Measurements from ENCODE around the gene GLOD5. TPM values are rescaled to one million over a fixed set of nuclear protein-coding genes. Genes with fewer than 3 reads are reported as not detected.

GLOD5 gene
- polyA plus RNA-seq, 4 donors = 4.4 to 56.1 (median 22.1) TPM

- 74 to 93% (median 85%) methylated on average over 6 of the region's 6 CpGs for WGBS, 3 donors
Measured at GRCh38 chrX:48770296-48770695, 8.7 kb downstream of the GLOD5 start.

GRCh38 chrX:48772602-48773001 is 11.1 kb downstream of the GLOD5 start:
- Histone ChIP-seq H3K4me1 (ENCODE audit: control insufficient read depth in 3 of 3, insufficient read depth in 2 of 3, low read depth in 1 of 3, low read length in 2 of 3) (no peaks in the 10 kb centered on the region), H3K27me3 (ENCODE audit: control insufficient read depth in 3 of 3, insufficient read depth in 3 of 3, low read length in 3 of 3) (no peaks in the 10 kb centered on the region), H3K36me3 (ENCODE audit: control insufficient read depth in 3 of 3, insufficient read depth in 2 of 3, low read depth in 1 of 3, low read length in 3 of 3) (no peaks in the 10 kb centered on the region), H3K27ac (ENCODE audit: low read depth in 1 of 3, low read length in 2 of 3) (no peak overlapping the region), H3K4me3 (ENCODE audit: low read depth in 1 of 3, low read length in 3 of 3) (no peak overlapping the region), H3K9me3 (ENCODE audit: control insufficient read depth in 2 of 2, insufficient read depth in 1 of 2, low read depth in 1 of 2, low read length in 1 of 2) (no peaks in the 10 kb centered on the region)
- no peak for DNase-seq
- WGBS, 3 donors = 79 to 87% (median 84%) methylated on average over 6 of the region's 6 CpGs
- no peak for FAIRE-seq

More at GRCh38 chrX:48770296-48770695, 8.7 kb downstream of the GLOD5 start:
- Histone ChIP-seq H3K36me3 (ENCODE audit: control insufficient read depth in 3 of 3, insufficient read depth in 2 of 3, low read depth in 1 of 3, low read length in 3 of 3) (no peaks in the 10 kb centered on the region), H3K9me3 (ENCODE audit: control insufficient read depth in 2 of 2, insufficient read depth in 1 of 2, low read depth in 1 of 2, low read length in 1 of 2) (no peaks in the 10 kb centered on the region), H3K27ac (ENCODE audit: low read depth in 1 of 3, low read length in 2 of 3) (no peak overlapping the region), H3K4me3 (ENCODE audit: low read depth in 1 of 3, low read length in 3 of 3) (no peak overlapping the region), H3K27me3 (ENCODE audit: control insufficient read depth in 3 of 3, insufficient read depth in 3 of 3, low read length in 3 of 3) (no peaks in the 10 kb centered on the region), H3K4me1 (ENCODE audit: control insufficient read depth in 3 of 3, insufficient read depth in 2 of 3, low read depth in 1 of 3, low read length in 2 of 3) (no peaks in the 10 kb centered on the region)
- FAIRE-seq (no peak), DNase-seq (no peak)

GRCh38 chrX:48776818-48777439 is 15.4 kb downstream of the GLOD5 start:
- 77 to 91% (median 84%) methylated on average over 13 of the region's 13 CpGs for WGBS, 3 donors
- Histone ChIP-seq H3K36me3 (ENCODE audit: control insufficient read depth in 3 of 3, insufficient read depth in 2 of 3, low read depth in 1 of 3, low read length in 3 of 3) (no peaks in the 10 kb centered on the region), H3K27me3 (ENCODE audit: control insufficient read depth in 3 of 3, insufficient read depth in 3 of 3, low read length in 3 of 3) (no peaks in the 10 kb centered on the region), H3K27ac (ENCODE audit: low read depth in 1 of 3, low read length in 2 of 3) (no peak overlapping the region), H3K4me1 (ENCODE audit: control insufficient read depth in 3 of 3, insufficient read depth in 2 of 3, low read depth in 1 of 3, low read length in 2 of 3) (no peaks in the 10 kb centered on the region), H3K9me3 (ENCODE audit: control insufficient read depth in 2 of 2, insufficient read depth in 1 of 2, low read depth in 1 of 2, low read length in 1 of 2) (no peaks in the 10 kb centered on the region), H3K4me3 (ENCODE audit: low read depth in 1 of 3, low read length in 3 of 3) (no peak overlapping the region)
- FAIRE-seq (no peak), DNase-seq (no peak)

- H3K36me3 ChIP-seq (ENCODE audit: control insufficient read depth in 3 of 3, insufficient read depth in 2 of 3, low read depth in 1 of 3, low read length in 3 of 3) = no peaks in the 10 kb centered on the region
- no peaks in the 10 kb centered on the region for H3K4me1 ChIP-seq (ENCODE audit: control insufficient read depth in 3 of 3, insufficient read depth in 2 of 3, low read depth in 1 of 3, low read length in 2 of 3)
- no peaks in the 10 kb centered on the region for H3K9me3 ChIP-seq (ENCODE audit: control insufficient read depth in 2 of 2, insufficient read depth in 1 of 2, low read depth in 1 of 2, low read length in 1 of 2)
- WGBS, 3 donors = 84 to 91% (median 85%) methylated on average over 5 to 7 of the region's 7 CpGs
- H3K27ac ChIP-seq (ENCODE audit: low read depth in 1 of 3, low read length in 2 of 3) = no peak overlapping the region
- H3K4me3 ChIP-seq (ENCODE audit: low read depth in 1 of 3, low read length in 3 of 3) = no peak overlapping the region
- DNase-seq (no peak), FAIRE-seq (no peak)
- no peaks in the 10 kb centered on the region for H3K27me3 ChIP-seq (ENCODE audit: control insufficient read depth in 3 of 3, insufficient read depth in 3 of 3, low read length in 3 of 3)
Measured at GRCh38 chrX:48779399-48779798, 17.9 kb downstream of the GLOD5 start.

- 87 to 95% (median 93%) methylated on average over 6 of the region's 6 CpGs for WGBS, 3 donors
- no peak for FAIRE-seq
- no peaks in the 10 kb centered on the region for H3K4me1 ChIP-seq (ENCODE audit: control insufficient read depth in 3 of 3, insufficient read depth in 2 of 3, low read depth in 1 of 3, low read length in 2 of 3)
- no peak for DNase-seq
- no peak overlapping the region for H3K4me3 ChIP-seq (ENCODE audit: low read depth in 1 of 3, low read length in 3 of 3)
- H3K36me3 ChIP-seq (ENCODE audit: control insufficient read depth in 3 of 3, insufficient read depth in 2 of 3, low read depth in 1 of 3, low read length in 3 of 3) = no peaks in the 10 kb centered on the region
- no peak overlapping the region for H3K27ac ChIP-seq (ENCODE audit: low read depth in 1 of 3, low read length in 2 of 3)
- no peaks in the 10 kb centered on the region for H3K27me3 ChIP-seq (ENCODE audit: control insufficient read depth in 3 of 3, insufficient read depth in 3 of 3, low read length in 3 of 3)
- no peaks in the 10 kb centered on the region for H3K9me3 ChIP-seq (ENCODE audit: control insufficient read depth in 2 of 2, insufficient read depth in 1 of 2, low read depth in 1 of 2, low read length in 1 of 2)
Measured at GRCh38 chrX:48781705-48782104, 20.2 kb downstream of the GLOD5 start.

- WGBS, 3 donors = 60 to 84% (median 74%) methylated on average over 2 of the region's 2 CpGs
- DNase-seq = no peak
- Histone ChIP-seq H3K4me3 (ENCODE audit: low read depth in 1 of 3, low read length in 3 of 3) (no peak overlapping the region), H3K9me3 (ENCODE audit: control insufficient read depth in 2 of 2, insufficient read depth in 1 of 2, low read depth in 1 of 2, low read length in 1 of 2) (no peaks in the 10 kb centered on the region), H3K27ac (ENCODE audit: low read depth in 1 of 3, low read length in 2 of 3) (no peak overlapping the region), H3K36me3 (ENCODE audit: control insufficient read depth in 3 of 3, insufficient read depth in 2 of 3, low read depth in 1 of 3, low read length in 3 of 3) (no peaks in the 10 kb centered on the region), H3K4me1 (ENCODE audit: control insufficient read depth in 3 of 3, insufficient read depth in 2 of 3, low read depth in 1 of 3, low read length in 2 of 3) (no peaks in the 10 kb centered on the region), H3K27me3 (ENCODE audit: control insufficient read depth in 3 of 3, insufficient read depth in 3 of 3, low read length in 3 of 3) (no peaks in the 10 kb centered on the region)
- FAIRE-seq = no peak
Measured at GRCh38 chrX:48782216-48782615, 20.7 kb downstream of the GLOD5 start.

GRCh38 chrX:48782795-48783194 is 21.2 kb downstream of the GLOD5 start:
- WGBS, 3 donors = 68 to 80% (median 71%) methylated on average over 9 to 13 of the region's 13 CpGs
- H3K36me3 ChIP-seq (ENCODE audit: control insufficient read depth in 3 of 3, insufficient read depth in 2 of 3, low read depth in 1 of 3, low read length in 3 of 3) = no peaks in the 10 kb centered on the region
- no peak overlapping the region for H3K4me3 ChIP-seq (ENCODE audit: low read depth in 1 of 3, low read length in 3 of 3)
- DNase-seq = no peak
- H3K9me3 ChIP-seq (ENCODE audit: control insufficient read depth in 2 of 2, insufficient read depth in 1 of 2, low read depth in 1 of 2, low read length in 1 of 2) = no peaks in the 10 kb centered on the region
- H3K4me1 ChIP-seq (ENCODE audit: control insufficient read depth in 3 of 3, insufficient read depth in 2 of 3, low read depth in 1 of 3, low read length in 2 of 3) = no peaks in the 10 kb centered on the region
- H3K27me3 ChIP-seq (ENCODE audit: control insufficient read depth in 3 of 3, insufficient read depth in 3 of 3, low read length in 3 of 3) = no peaks in the 10 kb centered on the region
- FAIRE-seq = no peak
- no peak overlapping the region for H3K27ac ChIP-seq (ENCODE audit: low read depth in 1 of 3, low read length in 2 of 3)

- no peaks in the 10 kb centered on the region for H3K36me3 ChIP-seq (ENCODE audit: control insufficient read depth in 3 of 3, insufficient read depth in 2 of 3, low read depth in 1 of 3, low read length in 3 of 3)
- no peak overlapping the region for H3K4me3 ChIP-seq (ENCODE audit: low read depth in 1 of 3, low read length in 3 of 3)
- no peaks in the 10 kb centered on the region for H3K4me1 ChIP-seq (ENCODE audit: control insufficient read depth in 3 of 3, insufficient read depth in 2 of 3, low read depth in 1 of 3, low read length in 2 of 3)
- no peak overlapping the region for H3K27ac ChIP-seq (ENCODE audit: low read depth in 1 of 3, low read length in 2 of 3)
- no peaks in the 10 kb centered on the region for H3K9me3 ChIP-seq (ENCODE audit: control insufficient read depth in 2 of 2, insufficient read depth in 1 of 2, low read depth in 1 of 2, low read length in 1 of 2)
- FAIRE-seq = no peak
- H3K27me3 ChIP-seq (ENCODE audit: control insufficient read depth in 3 of 3, insufficient read depth in 3 of 3, low read length in 3 of 3) = no peaks in the 10 kb centered on the region
- no peak for DNase-seq
- 37 to 45% (median 39%) methylated on average over 3 of the region's 3 CpGs for WGBS, 3 donors
Measured at GRCh38 chrX:48784726-48785125, 23.2 kb downstream of the GLOD5 start.

- no peak overlapping the region for H3K4me3 ChIP-seq (ENCODE audit: low read depth in 1 of 3, low read length in 3 of 3)
- no peaks in the 10 kb centered on the region for H3K4me1 ChIP-seq (ENCODE audit: control insufficient read depth in 3 of 3, insufficient read depth in 2 of 3, low read depth in 1 of 3, low read length in 2 of 3)
- WGBS, 3 donors = 75 to 95% methylated on average over 1 of the region's 1 CpG; no CpG with 5 or more reads in 1 of the 3 donors
- H3K27ac ChIP-seq (ENCODE audit: low read depth in 1 of 3, low read length in 2 of 3) = no peak overlapping the region
- no peaks in the 10 kb centered on the region for H3K36me3 ChIP-seq (ENCODE audit: control insufficient read depth in 3 of 3, insufficient read depth in 2 of 3, low read depth in 1 of 3, low read length in 3 of 3)
- FAIRE-seq (no peak), DNase-seq (no peak)
- no peaks in the 10 kb centered on the region for H3K27me3 ChIP-seq (ENCODE audit: control insufficient read depth in 3 of 3, insufficient read depth in 3 of 3, low read length in 3 of 3)
- no peaks in the 10 kb centered on the region for H3K9me3 ChIP-seq (ENCODE audit: control insufficient read depth in 2 of 2, insufficient read depth in 1 of 2, low read depth in 1 of 2, low read length in 1 of 2)
Measured at GRCh38 chrX:48785186-48785539, 23.6 kb downstream of the GLOD5 start.

All from small intestine (tissue), 7 donors.